Measurements from ENCODE around the gene MYO18B.

MYO18B gene

GRCh38 chr22:25741692-25742626 lies at the start of gene MYO18B:
MYO18B (plus strand) TSS chr22:25742188; CDS start chr22:25761093, 18,905 bp downstream.
- no peak within 1 kb of the TSS for H3K4me3 ChIP-seq (ENCODE audit: low read depth in 1 of 2, low read length in 2 of 2)
- no peaks in the 10 kb centered on the region for H3K27me3 ChIP-seq (ENCODE audit: low read depth, low read length)
- no peaks in the 10 kb centered on the region for H3K9me3 ChIP-seq (ENCODE audit: control insufficient read depth in 1 of 2, low read length in 2 of 2)
- no peaks in the 10 kb centered on the region for H3K4me1 ChIP-seq (ENCODE audit: control insufficient read depth in 1 of 2, insufficient read depth in 2 of 2, low read length in 2 of 2)
- H3K27ac ChIP-seq (ENCODE audit: low read length) = no peak within 1 kb of the TSS
- H3K36me3 ChIP-seq (ENCODE audit: control insufficient read depth in 1 of 2, insufficient read depth in 2 of 2, low read length in 2 of 2) = no peaks in the 10 kb centered on the region

- Histone ChIP-seq H3K4me1 (ENCODE audit: control insufficient read depth in 1 of 2, insufficient read depth in 2 of 2, low read length in 2 of 2) (no peaks in the 10 kb centered on the region), H3K36me3 (ENCODE audit: control insufficient read depth in 1 of 2, insufficient read depth in 2 of 2, low read length in 2 of 2) (peaks cover 0 to 26% of the 10 kb centered on the region in 2 donors), H3K4me3 (ENCODE audit: low read depth in 1 of 2, low read length in 2 of 2) (no peak overlapping the region), H3K27ac (ENCODE audit: low read length) (no peak overlapping the region), H3K9me3 (ENCODE audit: control insufficient read depth in 1 of 2, low read length in 2 of 2) (no peaks in the 10 kb centered on the region), H3K27me3 (ENCODE audit: low read depth, low read length) (no peaks in the 10 kb centered on the region)
These were observed 49.4 kb upstream of the MYO18B start for GRCh38 chr22:25692397-25693267.

GRCh38 chr22:25693268-25693565 lies 48.8 kb upstream of the MYO18B start:
- Histone ChIP-seq H3K36me3 (ENCODE audit: control insufficient read depth in 1 of 2, insufficient read depth in 2 of 2, low read length in 2 of 2) (peaks cover 0 to 25% of the 10 kb centered on the region in 2 donors), H3K4me3 (ENCODE audit: low read depth in 1 of 2, low read length in 2 of 2) (no peak overlapping the region), H3K27me3 (ENCODE audit: low read depth, low read length) (no peaks in the 10 kb centered on the region), H3K27ac (ENCODE audit: low read length) (no peak overlapping the region), H3K9me3 (ENCODE audit: control insufficient read depth in 1 of 2, low read length in 2 of 2) (no peaks in the 10 kb centered on the region), H3K4me1 (ENCODE audit: control insufficient read depth in 1 of 2, insufficient read depth in 2 of 2, low read length in 2 of 2) (no peaks in the 10 kb centered on the region)

- Histone ChIP-seq H3K9me3 (ENCODE audit: control insufficient read depth in 1 of 2, low read length in 2 of 2) (no peaks in the 10 kb centered on the region), H3K27ac (ENCODE audit: low read length) (no peak overlapping the region), H3K27me3 (ENCODE audit: low read depth, low read length) (no peaks in the 10 kb centered on the region), H3K4me3 (ENCODE audit: low read depth in 1 of 2, low read length in 2 of 2) (no peak overlapping the region), H3K36me3 (ENCODE audit: control insufficient read depth in 1 of 2, insufficient read depth in 2 of 2, low read length in 2 of 2) (peaks cover 0 to 26% of the 10 kb centered on the region in 2 donors), H3K4me1 (ENCODE audit: control insufficient read depth in 1 of 2, insufficient read depth in 2 of 2, low read length in 2 of 2) (no peaks in the 10 kb centered on the region)
These were observed 47.6 kb upstream of the MYO18B start for GRCh38 chr22:25694196-25694907.

- Histone ChIP-seq H3K27ac (ENCODE audit: low read length) (no peak overlapping the region), H3K27me3 (ENCODE audit: low read depth, low read length) (no peaks in the 10 kb centered on the region), H3K4me3 (ENCODE audit: low read depth in 1 of 2, low read length in 2 of 2) (no peak overlapping the region), H3K9me3 (ENCODE audit: control insufficient read depth in 1 of 2, low read length in 2 of 2) (no peaks in the 10 kb centered on the region), H3K36me3 (ENCODE audit: control insufficient read depth in 1 of 2, insufficient read depth in 2 of 2, low read length in 2 of 2) (peaks cover 0 to 21% of the 10 kb centered on the region in 2 donors), H3K4me1 (ENCODE audit: control insufficient read depth in 1 of 2, insufficient read depth in 2 of 2, low read length in 2 of 2) (no peaks in the 10 kb centered on the region)
These were observed 46.8 kb upstream of the MYO18B start for GRCh38 chr22:25695146-25695545.

- Histone ChIP-seq H3K27ac (ENCODE audit: low read length) (no peak overlapping the region), H3K4me3 (ENCODE audit: low read depth in 1 of 2, low read length in 2 of 2) (no peak overlapping the region), H3K9me3 (ENCODE audit: control insufficient read depth in 1 of 2, low read length in 2 of 2) (no peaks in the 10 kb centered on the region), H3K36me3 (ENCODE audit: control insufficient read depth in 1 of 2, insufficient read depth in 2 of 2, low read length in 2 of 2) (peaks cover 0 to 11% of the 10 kb centered on the region in 2 donors), H3K4me1 (ENCODE audit: control insufficient read depth in 1 of 2, insufficient read depth in 2 of 2, low read length in 2 of 2) (peaks cover 0 to 4% of the 10 kb centered on the region in 2 donors), H3K27me3 (ENCODE audit: low read depth, low read length) (no peaks in the 10 kb centered on the region)
These were observed 45.2 kb upstream of the MYO18B start for GRCh38 chr22:25696763-25697162.

- Histone ChIP-seq H3K27me3 (ENCODE audit: low read depth, low read length) (no peaks in the 10 kb centered on the region), H3K27ac (ENCODE audit: low read length) (no peak overlapping the region), H3K36me3 (ENCODE audit: control insufficient read depth in 1 of 2, insufficient read depth in 2 of 2, low read length in 2 of 2) (peaks cover 0 to 11% of the 10 kb centered on the region in 2 donors), H3K4me1 (ENCODE audit: control insufficient read depth in 1 of 2, insufficient read depth in 2 of 2, low read length in 2 of 2) (peaks cover 0 to 4% of the 10 kb centered on the region in 2 donors), H3K9me3 (ENCODE audit: control insufficient read depth in 1 of 2, low read length in 2 of 2) (no peaks in the 10 kb centered on the region), H3K4me3 (ENCODE audit: low read depth in 1 of 2, low read length in 2 of 2) (no peak overlapping the region)
These were observed 44.8 kb upstream of the MYO18B start for GRCh38 chr22:25697181-25697664.

- Histone ChIP-seq H3K27me3 (ENCODE audit: low read depth, low read length) (no peaks in the 10 kb centered on the region), H3K9me3 (ENCODE audit: control insufficient read depth in 1 of 2, low read length in 2 of 2) (no peaks in the 10 kb centered on the region), H3K36me3 (ENCODE audit: control insufficient read depth in 1 of 2, insufficient read depth in 2 of 2, low read length in 2 of 2) (peaks cover 0 to 13% of the 10 kb centered on the region in 2 donors), H3K4me1 (ENCODE audit: control insufficient read depth in 1 of 2, insufficient read depth in 2 of 2, low read length in 2 of 2) (peaks cover 0 to 4% of the 10 kb centered on the region in 2 donors), H3K27ac (ENCODE audit: low read length) (no peak overlapping the region), H3K4me3 (ENCODE audit: low read depth in 1 of 2, low read length in 2 of 2) (no peak overlapping the region)
These were observed 44.0 kb upstream of the MYO18B start for GRCh38 chr22:25697978-25698377.

- Histone ChIP-seq H3K9me3 (ENCODE audit: control insufficient read depth in 1 of 2, low read length in 2 of 2) (no peaks in the 10 kb centered on the region), H3K27me3 (ENCODE audit: low read depth, low read length) (no peaks in the 10 kb centered on the region), H3K36me3 (ENCODE audit: control insufficient read depth in 1 of 2, insufficient read depth in 2 of 2, low read length in 2 of 2) (peaks cover 0 to 13% of the 10 kb centered on the region in 2 donors), H3K27ac (ENCODE audit: low read length) (no peak overlapping the region), H3K4me3 (ENCODE audit: low read depth in 1 of 2, low read length in 2 of 2) (no peak overlapping the region), H3K4me1 (ENCODE audit: control insufficient read depth in 1 of 2, insufficient read depth in 2 of 2, low read length in 2 of 2) (peaks cover 0 to 4% of the 10 kb centered on the region in 2 donors)
These were observed 43.5 kb upstream of the MYO18B start for GRCh38 chr22:25698461-25698860.

- Histone ChIP-seq H3K27me3 (ENCODE audit: low read depth, low read length) (no peaks in the 10 kb centered on the region), H3K36me3 (ENCODE audit: control insufficient read depth in 1 of 2, insufficient read depth in 2 of 2, low read length in 2 of 2) (peaks cover 0 to 13% of the 10 kb centered on the region in 2 donors), H3K27ac (ENCODE audit: low read length) (no peak overlapping the region), H3K4me1 (ENCODE audit: control insufficient read depth in 1 of 2, insufficient read depth in 2 of 2, low read length in 2 of 2) (peaks cover 0 to 4% of the 10 kb centered on the region in 2 donors), H3K9me3 (ENCODE audit: control insufficient read depth in 1 of 2, low read length in 2 of 2) (no peaks in the 10 kb centered on the region), H3K4me3 (ENCODE audit: low read depth in 1 of 2, low read length in 2 of 2) (no peak overlapping the region)
These were observed 43.0 kb upstream of the MYO18B start for GRCh38 chr22:25698978-25699377.

All from muscle layer of duodenum (tissue), 2 donors.